Measurements from ENCODE around the gene DOCK4.

The DOCK4 gene

DNA sequence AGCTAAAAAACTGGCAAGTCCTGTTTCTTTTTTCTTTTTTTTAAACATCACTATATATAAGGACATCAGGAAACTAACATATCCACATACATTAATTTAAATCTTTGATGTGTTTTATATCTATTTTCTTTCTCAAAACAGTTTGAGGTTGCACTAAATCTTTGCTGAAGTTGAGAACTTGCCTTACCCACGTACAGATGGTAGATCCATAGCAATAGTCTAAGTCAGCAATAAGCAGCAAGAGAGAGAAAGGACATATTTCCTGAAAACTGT is 417.2 kb downstream of the DOCK4 start:
- in situ Hi-C loops (cut with MboI; ENCODE audit: low pct_unique_long_range_greater_than_20kb, low sequenced_read_pairs, unreplicated experiment), result no loop called here
- TF ChIP-seq, protein P1, sequence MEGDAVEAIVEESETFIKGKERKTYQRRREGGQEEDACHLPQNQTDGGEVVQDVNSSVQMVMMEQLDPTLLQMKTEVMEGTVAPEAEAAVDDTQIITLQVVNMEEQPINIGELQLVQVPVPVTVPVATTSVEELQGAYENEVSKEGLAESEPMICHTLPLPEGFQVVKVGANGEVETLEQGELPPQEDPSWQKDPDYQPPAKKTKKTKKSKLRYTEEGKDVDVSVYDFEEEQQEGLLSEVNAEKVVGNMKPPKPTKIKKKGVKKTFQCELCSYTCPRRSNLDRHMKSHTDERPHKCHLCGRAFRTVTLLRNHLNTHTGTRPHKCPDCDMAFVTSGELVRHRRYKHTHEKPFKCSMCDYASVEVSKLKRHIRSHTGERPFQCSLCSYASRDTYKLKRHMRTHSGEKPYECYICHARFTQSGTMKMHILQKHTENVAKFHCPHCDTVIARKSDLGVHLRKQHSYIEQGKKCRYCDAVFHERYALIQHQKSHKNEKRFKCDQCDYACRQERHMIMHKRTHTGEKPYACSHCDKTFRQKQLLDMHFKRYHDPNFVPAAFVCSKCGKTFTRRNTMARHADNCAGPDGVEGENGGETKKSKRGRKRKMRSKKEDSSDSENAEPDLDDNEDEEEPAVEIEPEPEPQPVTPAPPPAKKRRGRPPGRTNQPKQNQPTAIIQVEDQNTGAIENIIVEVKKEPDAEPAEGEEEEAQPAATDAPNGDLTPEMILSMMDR (IDR thresholded peaks at IDR 0.05; ENCODE audit: extremely low read depth, insufficient read depth, missing control alignments), result no peak
- no peak for DNase-seq (ENCODE audit: low spot score)

GRCh38 chr7:111788286-111789047 is 417.7 kb downstream of the DOCK4 start:
- TF ChIP-seq, protein P1 (IDR thresholded peaks at IDR 0.05; ENCODE audit: extremely low read depth, insufficient read depth, missing control alignments), result no peak
- DNase-seq (ENCODE audit: low spot score), result no peak
- in situ Hi-C loops (cut with MboI; ENCODE audit: low pct_unique_long_range_greater_than_20kb, low sequenced_read_pairs, unreplicated experiment), result no loop called here

- in situ Hi-C loops (cut with MboI; ENCODE audit: low pct_unique_long_range_greater_than_20kb, low sequenced_read_pairs, unreplicated experiment), result no loop called here
- DNase-seq (ENCODE audit: low spot score), result no peak
- TF ChIP-seq, protein P1 (IDR thresholded peaks at IDR 0.05; ENCODE audit: extremely low read depth, insufficient read depth, missing control alignments), result no peak
Observed at GRCh38 chr7:111787741-111788140, 418.5 kb downstream of the DOCK4 start.

GRCh38 chr7:111787099-111787498 is 419.1 kb downstream of the DOCK4 start:
- in situ Hi-C loops (cut with MboI; ENCODE audit: low pct_unique_long_range_greater_than_20kb, low sequenced_read_pairs, unreplicated experiment), result no loop called here
- DNase-seq (ENCODE audit: low spot score), result no peak
- TF ChIP-seq, protein P1 (IDR thresholded peaks at IDR 0.05; ENCODE audit: extremely low read depth, insufficient read depth, missing control alignments), result no peak

DNA sequence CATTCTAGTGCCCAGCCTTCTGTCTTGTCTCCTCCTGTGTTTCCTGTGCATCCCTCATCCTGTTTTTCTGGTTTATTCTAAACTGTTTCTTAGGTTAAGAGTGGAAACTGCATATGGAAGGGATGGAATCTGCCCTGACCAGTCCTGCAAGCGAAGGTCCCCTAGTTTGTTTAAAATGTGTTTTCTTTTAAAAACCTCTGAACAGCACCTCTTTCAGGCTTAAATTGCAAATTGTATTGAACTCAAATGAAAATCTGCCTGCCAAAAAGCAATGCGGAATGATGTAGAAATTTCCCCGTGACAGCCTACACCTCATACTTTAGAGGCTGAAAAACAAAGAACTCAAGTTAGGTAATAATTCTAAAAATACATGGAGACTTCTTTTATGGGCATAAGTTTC is 421.1 kb downstream of the DOCK4 start:
- TF ChIP-seq, protein P1 (IDR thresholded peaks at IDR 0.05; ENCODE audit: extremely low read depth, insufficient read depth, missing control alignments), result no peak
- in situ Hi-C loops (cut with MboI; ENCODE audit: low pct_unique_long_range_greater_than_20kb, low sequenced_read_pairs, unreplicated experiment), result no loop called here
- DNase-seq (ENCODE audit: low spot score), result no peak

- in situ Hi-C loops (cut with MboI; ENCODE audit: low pct_unique_long_range_greater_than_20kb, low sequenced_read_pairs, unreplicated experiment), result no loop called here
- no peak for DNase-seq (ENCODE audit: low spot score)
- TF ChIP-seq, protein P1 (IDR thresholded peaks at IDR 0.05; ENCODE audit: extremely low read depth, insufficient read depth, missing control alignments), result no peak
Observed at GRCh38 chr7:111784296-111784695, 421.9 kb downstream of the DOCK4 start.

All from GM13977 (cell line).